Activated naive CD8-positive, alpha-beta T cell treated with anti-CD3 and anti-CD28 coated beads for 36 hours (primary cell): ENCODE measurements around the gene OLIG2. TPM values are rescaled to one million over a fixed set of nuclear protein-coding genes. Genes with fewer than 3 reads are reported as not detected.

Experiments
- DNase-seq: peaks from one replicate; pipeline ENCODE4 v3.0.0; 2021
- H3K27ac Mint-ChIP-seq: one replicate; pipeline ENCODE4 v1.8.0; 2022; ENCODE audit warnings: mild to moderate bottlenecking, moderate library complexity, mixed read lengths
- H3K27me3 Mint-ChIP-seq: one replicate; pipeline ENCODE4 v1.8.0; 2022; ENCODE audit warnings: mild to moderate bottlenecking, mixed read lengths
- H3K36me3 Mint-ChIP-seq: one replicate; pipeline ENCODE4 v1.8.0; 2021; ENCODE audit warnings: mild to moderate bottlenecking, mixed read lengths
- H3K4me1 Mint-ChIP-seq: one replicate; pipeline ENCODE4 v1.8.0; 2021; ENCODE audit warnings: mixed read lengths
- H3K4me3 Mint-ChIP-seq: one replicate; pipeline ENCODE4 v1.8.0; 2022; ENCODE audit warnings: mild to moderate bottlenecking, moderate library complexity, mixed read lengths
- H3K9me3 Mint-ChIP-seq: one replicate; pipeline ENCODE4 v1.8.0; 2022; ENCODE audit warnings: mixed read lengths
- total RNA-seq, 2 experiments: library from RNA; stranded (reverse); gene quantifications; one replicate each; pipeline ENCODE4 v1.2.3, GENCODE V29; 2021

Gene OLIG2
- total RNA-seq, 2 experiments from 2014 or later = not detected

DNA sequence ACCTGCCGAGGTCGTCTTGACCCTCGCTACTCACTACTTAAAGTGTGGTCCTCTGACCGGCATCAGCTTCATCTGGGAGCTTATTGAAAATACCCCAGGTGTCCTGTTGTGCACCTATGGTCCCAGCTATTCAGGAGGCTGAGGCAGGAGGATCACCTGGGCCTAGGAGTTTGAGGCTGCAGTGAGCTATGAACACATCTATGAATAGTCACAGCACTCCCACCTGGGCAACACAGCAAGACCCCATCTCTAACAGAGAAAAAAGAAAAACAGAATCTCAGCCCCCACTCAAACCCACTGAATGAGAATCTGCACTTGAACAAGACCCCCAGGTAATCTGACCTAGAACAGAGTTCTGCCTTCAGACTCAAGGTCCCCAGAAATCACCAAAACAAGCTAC is 35.5 kb downstream of the OLIG2 start:
- no peak overlapping the region for H3K27ac Mint-ChIP-seq
- H3K4me3 Mint-ChIP-seq = no peak overlapping the region
- peaks cover 22% of the 10 kb centered on the region for H3K27me3 Mint-ChIP-seq
- H3K4me1 Mint-ChIP-seq = peaks cover 9% of the 10 kb centered on the region
- no peak for DNase-seq
- no peaks in the 10 kb centered on the region for H3K36me3 Mint-ChIP-seq
- H3K9me3 Mint-ChIP-seq = no peaks in the 10 kb centered on the region

DNA sequence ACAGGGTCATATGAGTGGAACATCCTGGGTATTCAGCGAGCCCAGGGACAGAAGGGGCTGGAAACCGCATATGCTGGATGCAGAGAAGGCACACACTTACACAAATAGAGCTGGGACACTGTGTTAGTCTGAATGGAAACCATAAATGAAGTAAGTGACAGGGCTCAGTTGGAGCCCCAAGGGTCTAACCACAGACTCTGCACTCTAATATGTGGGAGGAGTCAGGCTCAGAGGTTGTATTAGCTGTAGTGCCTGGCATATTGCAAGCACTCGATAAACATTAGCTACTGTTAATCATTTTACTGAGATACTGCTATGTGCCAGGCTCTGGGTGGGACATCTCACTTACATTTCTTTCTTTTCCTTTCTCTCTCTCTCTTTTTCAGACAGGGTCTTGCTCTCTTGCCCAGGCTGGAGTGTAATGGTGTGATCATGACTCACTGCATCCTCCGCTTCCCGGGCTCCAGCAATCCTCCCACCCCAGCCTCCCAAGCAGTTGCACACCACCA is 37.7 kb downstream of the OLIG2 start:
- no peaks in the 10 kb centered on the region for H3K36me3 Mint-ChIP-seq
- H3K4me3 Mint-ChIP-seq = no peak overlapping the region
- peaks cover 9% of the 10 kb centered on the region for H3K4me1 Mint-ChIP-seq
- H3K27me3 Mint-ChIP-seq = peaks cover 40% of the 10 kb centered on the region
- no peak for DNase-seq
- no peak overlapping the region for H3K27ac Mint-ChIP-seq
- no peaks in the 10 kb centered on the region for H3K9me3 Mint-ChIP-seq

DNA sequence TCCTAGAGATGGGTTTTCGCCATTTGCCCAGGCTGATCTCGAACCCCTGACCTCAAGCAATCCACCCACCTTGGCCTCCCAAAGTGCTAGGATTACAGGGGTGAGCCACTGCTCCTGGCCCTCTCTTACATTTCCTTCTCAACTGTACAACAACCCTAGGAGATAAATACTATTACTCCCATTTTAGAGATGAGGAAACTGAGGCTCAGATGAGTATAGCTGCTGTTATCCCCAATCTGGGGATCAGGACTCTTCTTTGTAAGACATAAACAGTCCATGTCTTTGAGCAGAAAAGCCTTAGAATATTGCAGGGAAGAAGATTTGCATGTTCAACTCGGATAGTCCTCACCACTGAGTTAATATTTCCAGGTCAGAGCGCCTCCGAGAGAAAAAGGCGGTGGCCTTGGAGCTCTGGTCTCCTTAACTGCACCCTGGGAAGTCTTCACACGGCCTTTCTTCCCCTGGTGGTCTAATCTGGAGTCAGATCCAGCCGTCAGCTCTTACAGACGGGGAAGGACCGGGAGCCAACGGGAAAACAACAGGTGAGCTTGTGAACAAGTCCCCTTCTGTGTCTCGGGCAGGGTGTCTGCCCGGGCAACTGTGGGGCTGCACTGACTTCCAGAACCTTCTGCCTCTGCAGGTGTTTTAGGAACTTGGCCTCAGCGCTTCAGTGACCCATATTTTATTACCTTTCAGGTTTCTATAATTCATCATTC is 38.3 kb downstream of the OLIG2 start:
- Mint-ChIP-seq H3K27me3 (peaks cover 46% of the 10 kb centered on the region), H3K9me3 (no peaks in the 10 kb centered on the region), H3K27ac (no peak overlapping the region), H3K4me1 (peaks cover 9% of the 10 kb centered on the region), H3K4me3 (no peak overlapping the region), H3K36me3 (no peaks in the 10 kb centered on the region)
- no peak for DNase-seq

DNA sequence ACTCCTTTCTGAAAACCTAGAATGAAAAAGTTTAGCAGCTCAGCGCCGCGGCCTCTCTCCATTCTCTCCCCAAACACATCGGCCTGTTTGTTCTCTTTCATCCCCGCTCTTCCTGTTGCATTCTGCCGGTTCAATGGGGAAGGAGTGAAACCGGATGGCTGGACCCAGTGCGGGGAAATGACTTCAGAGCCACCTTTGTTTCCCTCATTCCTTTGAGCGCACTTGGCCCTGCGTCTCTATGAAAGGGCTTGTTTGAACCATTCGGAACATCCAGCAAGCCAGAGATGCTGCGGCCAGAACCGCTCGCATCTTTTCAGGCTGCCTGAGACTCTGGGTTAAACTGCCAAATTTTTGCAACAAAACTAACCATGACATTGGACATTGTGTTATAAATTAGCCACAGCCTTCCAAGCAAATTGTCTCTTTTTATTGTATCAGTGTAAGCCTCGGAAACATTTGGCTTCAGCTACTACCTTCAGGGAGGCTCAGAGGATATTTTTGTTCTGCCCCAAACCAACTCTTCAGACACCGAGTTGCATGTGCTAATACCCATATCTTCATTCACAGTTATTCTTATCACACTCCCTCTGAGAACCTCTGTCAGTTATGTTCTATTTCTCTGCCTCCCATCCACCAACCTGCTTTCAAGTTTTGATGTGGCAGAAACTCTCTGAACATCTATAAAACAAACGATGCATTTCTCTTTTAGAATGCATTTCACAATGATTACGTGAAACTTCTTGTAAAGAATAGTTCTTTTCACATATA is 39.1 kb downstream of the OLIG2 start:
- Mint-ChIP-seq H3K27me3 (peaks cover 54% of the 10 kb centered on the region), H3K9me3 (no peaks in the 10 kb centered on the region), H3K4me3 (no peak overlapping the region), H3K27ac (no peak overlapping the region), H3K4me1 (peaks cover 5% of the 10 kb centered on the region), H3K36me3 (no peaks in the 10 kb centered on the region)
- no peak for DNase-seq

DNA sequence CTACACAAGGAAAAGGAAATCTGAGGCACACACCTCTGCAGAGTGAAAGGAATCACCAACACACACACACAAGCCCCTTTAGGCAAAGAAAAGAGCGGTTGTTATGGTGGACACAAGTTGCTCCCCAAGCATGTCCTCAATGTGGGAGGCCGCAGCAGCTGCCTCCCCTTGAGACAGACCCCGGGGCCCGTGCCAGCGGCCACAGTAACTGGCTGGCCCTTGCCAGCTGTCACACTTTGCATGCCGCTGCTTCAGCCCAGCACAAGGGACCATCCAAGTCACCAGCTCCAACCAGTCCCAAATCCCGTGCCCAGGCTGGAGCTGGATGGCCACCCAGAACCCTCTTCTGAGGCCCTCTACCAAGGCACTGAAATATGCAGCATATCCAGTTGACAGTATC is 41.3 kb downstream of the OLIG2 start:
- H3K27me3 Mint-ChIP-seq = peaks cover 61% of the 10 kb centered on the region
- H3K36me3 Mint-ChIP-seq = no peaks in the 10 kb centered on the region
- no peak overlapping the region for H3K27ac Mint-ChIP-seq
- H3K4me1 Mint-ChIP-seq = peaks cover 8% of the 10 kb centered on the region
- no peaks in the 10 kb centered on the region for H3K9me3 Mint-ChIP-seq
- DNase-seq = no peak
- no peak overlapping the region for H3K4me3 Mint-ChIP-seq

DNA sequence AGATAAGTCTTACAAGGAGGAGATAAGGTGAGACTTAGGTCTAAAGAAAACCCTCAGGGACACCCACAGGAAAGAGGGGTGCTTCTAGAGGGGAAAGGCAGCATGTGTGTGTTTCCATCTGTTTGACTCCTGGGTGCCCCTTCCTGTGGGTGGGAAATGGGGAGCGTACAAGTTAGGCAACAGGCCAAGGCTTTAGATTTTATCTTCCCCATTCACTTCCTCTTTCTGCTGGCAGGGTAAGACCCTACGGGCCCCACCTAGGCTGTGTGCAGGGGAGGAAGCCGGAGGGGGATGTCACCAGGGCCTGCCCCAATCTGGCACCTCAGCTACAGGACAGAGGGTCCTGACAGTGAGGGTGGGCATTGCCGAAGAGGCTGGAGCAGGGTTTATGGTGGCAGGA is 41.7 kb downstream of the OLIG2 start:
- H3K27ac Mint-ChIP-seq = no peak overlapping the region
- H3K4me3 Mint-ChIP-seq = no peak overlapping the region
- no peaks in the 10 kb centered on the region for H3K9me3 Mint-ChIP-seq
- no peaks in the 10 kb centered on the region for H3K36me3 Mint-ChIP-seq
- DNase-seq = no peak
- peaks cover 8% of the 10 kb centered on the region for H3K4me1 Mint-ChIP-seq
- peaks cover 65% of the 10 kb centered on the region for H3K27me3 Mint-ChIP-seq

DNA sequence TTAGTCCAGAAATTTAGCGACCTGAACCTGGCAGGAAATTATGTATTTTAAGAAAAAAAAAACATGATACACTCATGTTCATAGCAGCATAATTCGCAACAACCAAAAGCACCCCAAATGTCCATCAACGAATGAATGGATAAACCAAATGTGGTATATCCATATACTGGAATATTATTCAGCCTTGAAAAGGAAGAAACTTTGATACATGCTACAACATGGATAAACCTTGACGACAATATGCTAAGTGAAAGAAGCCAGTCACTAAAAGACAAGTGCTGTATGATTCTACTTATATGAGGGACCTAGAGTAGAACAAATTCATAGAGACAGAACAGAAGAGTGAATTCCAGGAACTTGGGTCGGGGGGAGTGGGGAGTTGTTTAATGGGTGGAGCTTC is 43.5 kb downstream of the OLIG2 start:
- H3K36me3 Mint-ChIP-seq = no peaks in the 10 kb centered on the region
- no peaks in the 10 kb centered on the region for H3K9me3 Mint-ChIP-seq
- peak overlapping the region; percentile 47 for H3K4me3 Mint-ChIP-seq
- H3K27me3 Mint-ChIP-seq = peaks cover 73% of the 10 kb centered on the region
- H3K4me1 Mint-ChIP-seq = peaks cover 8% of the 10 kb centered on the region
- DNase-seq = no peak
- H3K27ac Mint-ChIP-seq = no peak overlapping the region

DNA sequence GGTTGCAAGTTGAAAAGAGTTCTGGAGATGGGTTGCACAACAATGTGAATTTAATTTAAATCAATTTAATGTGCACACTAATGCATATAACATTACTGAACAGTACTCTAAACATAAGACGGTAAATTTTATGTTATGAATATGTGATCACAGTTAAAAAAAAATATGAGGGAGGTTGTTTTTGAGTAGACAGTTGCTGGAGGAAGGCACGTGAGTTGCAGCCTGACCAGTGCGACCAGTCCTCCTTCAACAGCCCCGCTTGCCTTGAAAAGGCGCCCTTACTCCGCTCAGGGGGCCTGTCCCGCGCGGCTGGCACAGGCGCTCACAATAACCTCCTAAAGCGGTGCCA is 43.9 kb downstream of the OLIG2 start:
- H3K9me3 Mint-ChIP-seq = no peaks in the 10 kb centered on the region
- no peak overlapping the region for H3K27ac Mint-ChIP-seq
- DNase-seq = no peak
- peak overlapping the region; percentile 47 for H3K4me3 Mint-ChIP-seq
- peaks cover 8% of the 10 kb centered on the region for H3K4me1 Mint-ChIP-seq
- H3K36me3 Mint-ChIP-seq = no peaks in the 10 kb centered on the region
- H3K27me3 Mint-ChIP-seq = peaks cover 71% of the 10 kb centered on the region

DNA sequence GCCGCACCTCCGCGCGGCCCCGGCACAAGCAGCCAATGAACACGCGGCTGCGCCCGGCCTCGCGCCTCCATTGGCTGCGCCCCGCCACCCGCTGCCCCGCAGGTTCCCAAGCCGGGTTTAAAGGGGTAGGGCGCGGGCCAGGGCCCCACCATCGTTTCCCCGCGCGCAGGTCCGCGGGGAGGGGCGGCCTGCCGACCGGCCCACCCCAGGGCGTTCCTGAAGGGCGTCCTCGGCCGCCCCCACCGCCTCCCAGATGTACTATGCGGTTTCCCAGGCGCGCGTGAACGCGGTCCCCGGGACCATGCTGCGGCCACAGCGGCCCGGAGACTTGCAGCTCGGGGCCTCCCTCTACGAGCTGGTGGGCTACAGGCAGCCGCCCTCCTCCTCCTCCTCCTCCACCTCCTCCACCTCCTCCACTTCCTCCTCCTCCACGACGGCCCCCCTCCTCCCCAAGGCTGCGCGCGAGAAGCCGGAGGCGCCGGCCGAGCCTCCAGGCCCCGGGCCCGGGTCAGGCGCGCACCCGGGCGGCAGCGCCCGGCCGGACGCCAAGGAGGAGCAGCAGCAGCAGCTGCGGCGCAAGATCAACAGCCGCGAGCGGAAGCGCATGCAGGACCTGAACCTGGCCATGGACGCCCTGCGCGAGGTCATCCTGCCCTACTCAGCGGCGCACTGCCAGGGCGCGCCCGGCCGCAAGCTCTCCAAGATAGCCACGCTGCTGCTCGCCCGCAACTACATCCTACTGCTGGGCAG is 44.4 kb downstream of the OLIG2 start, which contains the start of gene OLIG1:
Gene OLIG1 (plus strand): TSS at position 148 of the 750 bp plus-strand sequence. CDS start 106 bp downstream, at position 254.
- no peak within 1 kb of the TSS for H3K27ac Mint-ChIP-seq
- peaks cover 75% of the 10 kb centered on the region for H3K27me3 Mint-ChIP-seq
- H3K4me1 Mint-ChIP-seq = peaks cover 8% of the 10 kb centered on the region
- peak; percentile 58 for DNase-seq
- H3K4me3 Mint-ChIP-seq = peak within 1 kb of the TSS; percentile 76
- H3K9me3 Mint-ChIP-seq = no peaks in the 10 kb centered on the region
- H3K36me3 Mint-ChIP-seq = no peaks in the 10 kb centered on the region

DNA sequence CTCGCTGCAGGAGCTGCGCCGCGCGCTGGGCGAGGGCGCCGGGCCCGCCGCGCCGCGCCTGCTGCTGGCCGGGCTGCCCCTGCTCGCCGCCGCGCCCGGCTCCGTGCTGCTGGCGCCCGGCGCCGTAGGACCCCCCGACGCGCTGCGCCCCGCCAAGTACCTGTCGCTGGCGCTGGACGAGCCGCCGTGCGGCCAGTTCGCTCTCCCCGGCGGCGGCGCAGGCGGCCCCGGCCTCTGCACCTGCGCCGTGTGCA is 44.9 kb downstream of the OLIG2 start:
- no peak for DNase-seq
- H3K27me3 Mint-ChIP-seq = peaks cover 77% of the 10 kb centered on the region
- peaks cover 8% of the 10 kb centered on the region for H3K4me1 Mint-ChIP-seq
- no peaks in the 10 kb centered on the region for H3K36me3 Mint-ChIP-seq
- H3K4me3 Mint-ChIP-seq = no peak overlapping the region
- no peak overlapping the region for H3K27ac Mint-ChIP-seq
- no peaks in the 10 kb centered on the region for H3K9me3 Mint-ChIP-seq

DNA sequence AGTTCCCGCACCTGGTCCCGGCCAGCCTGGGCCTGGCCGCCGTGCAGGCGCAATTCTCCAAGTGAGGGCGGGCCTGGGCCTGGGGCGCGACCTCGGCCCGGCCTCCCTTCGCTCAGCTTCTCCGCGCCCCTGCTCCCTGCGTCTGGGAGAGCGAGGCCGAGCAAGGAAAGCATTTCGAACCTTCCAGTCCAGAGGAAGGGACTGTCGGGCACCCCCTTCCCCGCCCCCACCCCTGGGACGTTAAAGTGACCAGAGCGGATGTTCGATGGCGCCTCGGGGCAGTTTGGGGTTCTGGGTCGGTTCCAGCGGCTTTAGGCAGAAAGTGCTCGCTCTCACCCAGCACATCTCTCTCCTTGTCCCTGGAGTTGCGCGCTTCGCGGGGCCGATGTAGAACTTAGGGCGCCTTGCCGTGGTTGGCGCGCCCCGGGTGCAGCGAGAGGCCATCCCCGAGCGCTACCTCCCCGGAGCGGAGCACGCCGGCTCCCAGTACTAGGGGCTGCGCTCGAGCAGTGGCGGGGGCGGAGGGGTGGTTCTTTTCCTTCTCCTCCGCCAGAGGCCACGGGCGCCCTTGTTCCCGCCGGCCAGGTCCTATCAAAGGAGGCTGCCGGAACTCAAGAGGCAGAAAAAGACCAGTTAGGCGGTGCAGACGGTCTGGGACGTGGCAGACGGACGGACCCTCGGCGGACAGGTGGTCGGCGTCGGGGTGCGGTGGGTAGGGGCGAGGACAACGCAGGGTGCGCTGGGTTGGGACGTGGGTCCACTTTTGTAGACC is 45.4 kb downstream of the OLIG2 start:
- H3K9me3 Mint-ChIP-seq = no peaks in the 10 kb centered on the region
- H3K4me3 Mint-ChIP-seq = peak overlapping the region; percentile 76
- DNase-seq = peak; percentile 30
- peaks cover 77% of the 10 kb centered on the region for H3K27me3 Mint-ChIP-seq
- no peaks in the 10 kb centered on the region for H3K36me3 Mint-ChIP-seq
- H3K27ac Mint-ChIP-seq = no peak overlapping the region
- peaks cover 8% of the 10 kb centered on the region for H3K4me1 Mint-ChIP-seq

DNA sequence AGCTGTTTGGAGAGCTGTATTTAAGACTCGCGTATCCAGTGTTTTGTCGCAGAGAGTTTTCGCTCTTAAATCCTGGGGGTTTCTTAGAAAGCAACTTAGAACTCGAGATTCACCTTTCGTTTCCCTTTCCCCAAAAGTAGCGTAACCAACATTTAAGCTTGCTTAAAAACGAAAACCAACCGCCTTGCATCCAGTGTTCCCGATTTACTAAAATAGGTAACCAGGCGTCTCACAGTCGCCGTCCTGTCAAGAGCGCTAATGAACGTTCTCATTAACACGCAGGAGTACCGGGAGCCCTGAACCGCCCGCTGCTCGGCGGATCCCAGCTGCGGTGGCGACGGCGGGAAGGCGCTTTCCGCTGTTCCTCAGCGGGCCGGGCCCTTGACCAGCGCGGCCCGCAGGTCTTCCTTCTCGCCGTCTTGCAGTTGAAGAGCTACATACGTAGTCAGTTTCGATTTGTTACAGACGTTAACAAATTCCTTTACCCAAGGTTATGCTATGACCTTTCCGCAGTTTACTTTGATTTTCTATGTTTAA is 46.1 kb downstream of the OLIG2 start:
- Mint-ChIP-seq H3K27ac (no peak overlapping the region), H3K4me1 (peaks cover 8% of the 10 kb centered on the region), H3K4me3 (peak overlapping the region; percentile 76), H3K36me3 (no peaks in the 10 kb centered on the region), H3K9me3 (no peaks in the 10 kb centered on the region), H3K27me3 (peaks cover 71% of the 10 kb centered on the region)
- DNase-seq = no peak

DNA sequence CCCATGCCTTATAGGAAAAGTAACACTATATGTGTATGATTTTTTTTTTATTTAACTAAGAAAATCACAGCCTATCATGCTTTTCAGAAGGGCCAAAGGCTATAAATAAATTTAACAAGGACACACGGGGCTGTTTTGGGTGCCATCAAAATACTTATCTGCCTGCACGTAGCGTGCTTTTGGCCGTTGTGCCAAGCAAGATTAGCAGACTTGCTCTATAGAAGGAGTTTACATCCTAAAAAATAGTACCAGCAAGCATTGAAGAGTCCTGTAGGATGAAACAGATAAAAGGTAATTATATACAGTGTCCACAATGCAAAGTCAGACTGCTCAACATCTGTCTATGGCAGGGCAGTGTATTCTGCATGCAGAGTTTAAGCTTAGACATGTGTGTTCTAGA is 47.9 kb downstream of the OLIG2 start:
- H3K9me3 Mint-ChIP-seq = no peaks in the 10 kb centered on the region
- peaks cover 70% of the 10 kb centered on the region for H3K27me3 Mint-ChIP-seq
- DNase-seq = no peak
- H3K36me3 Mint-ChIP-seq = no peaks in the 10 kb centered on the region
- no peak overlapping the region for H3K27ac Mint-ChIP-seq
- H3K4me1 Mint-ChIP-seq = peaks cover 16% of the 10 kb centered on the region
- no peak overlapping the region for H3K4me3 Mint-ChIP-seq

DNA sequence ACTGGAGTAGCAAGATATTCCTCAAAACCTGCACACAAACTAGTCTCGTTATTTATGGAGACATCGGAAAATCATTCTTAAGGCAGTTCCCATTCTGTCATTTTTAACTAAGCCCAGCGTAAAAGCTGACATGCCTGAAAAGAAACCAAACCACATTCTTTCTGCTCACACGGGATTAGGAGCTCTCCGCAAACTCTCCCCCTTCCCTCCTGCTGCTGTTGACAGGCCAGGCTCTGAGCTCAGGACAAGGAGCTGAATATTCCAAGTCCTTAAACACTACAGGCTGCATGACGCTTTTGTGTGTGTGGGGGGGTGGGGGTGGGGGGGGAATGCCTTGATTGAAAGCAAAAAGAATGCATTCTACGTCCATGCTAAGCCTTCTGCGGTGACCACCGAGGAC is 49.4 kb downstream of the OLIG2 start:
- no peak for DNase-seq
- H3K27ac Mint-ChIP-seq = no peak overlapping the region
- H3K9me3 Mint-ChIP-seq = no peaks in the 10 kb centered on the region
- H3K4me1 Mint-ChIP-seq = peaks cover 20% of the 10 kb centered on the region
- no peak overlapping the region for H3K4me3 Mint-ChIP-seq
- peaks cover 57% of the 10 kb centered on the region for H3K27me3 Mint-ChIP-seq
- H3K36me3 Mint-ChIP-seq = no peaks in the 10 kb centered on the region
